NB4 (cell line): ENCODE results near the gene SNX22.

Experiments used
- MAX ChIP-seq: IDR thresholded peaks from 2 replicates; pipeline ENCODE4 v1.6.1; 2011; ENCODE audit warnings: low read depth, low read length
- MYC ChIP-seq: IDR thresholded peaks from 2 replicates; pipeline ENCODE4 v1.6.1; 2011; ENCODE audit warnings: low read depth, low read length
- POLR2A ChIP-seq: IDR thresholded peaks from 2 replicates; pipeline ENCODE4 v1.6.1; 2011; ENCODE audit warnings: mild to moderate bottlenecking; ENCODE audit not compliant: insufficient read length; ENCODE audit errors: extremely low read depth
- TF ChIP-seq, protein P1 (sequence below): IDR thresholded peaks from one replicate; pipeline ENCODE4 v1.5.1; 2012; ENCODE audit warnings: low read depth, low read length

DNA sequence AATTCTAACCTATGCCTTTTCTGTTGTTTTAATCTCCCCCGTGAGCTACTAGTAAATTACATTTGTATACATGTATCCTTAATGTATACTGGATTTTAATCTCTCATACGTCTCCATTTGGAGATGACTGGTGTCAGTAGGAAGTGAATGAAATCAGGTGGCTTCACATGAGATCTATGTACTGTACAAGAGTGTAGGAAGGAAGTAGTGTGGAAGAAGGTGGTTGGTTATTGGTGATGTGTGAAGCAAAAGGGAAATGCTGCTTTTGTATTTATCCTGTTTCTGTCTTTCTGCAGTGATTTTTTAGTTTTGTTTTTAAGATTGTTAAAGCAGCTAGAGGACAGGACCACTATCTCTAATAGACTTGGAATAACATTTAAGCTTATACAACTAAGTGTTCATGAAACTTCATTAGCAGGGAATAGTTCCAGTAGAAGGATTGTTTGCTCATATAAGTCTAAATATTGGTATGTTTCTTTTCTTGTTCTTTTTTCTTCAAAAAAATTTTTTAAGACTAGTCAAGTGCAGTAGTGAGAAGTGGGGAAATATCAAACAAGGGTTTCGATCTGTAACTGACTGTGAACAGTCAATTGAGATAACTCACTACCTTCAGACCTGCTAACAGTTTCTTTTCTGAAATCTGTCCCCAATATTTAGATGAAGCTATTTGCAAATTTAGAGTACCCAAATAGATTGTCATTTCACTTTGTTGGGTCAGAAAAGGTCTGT, 40.4 kb upstream of the SNX22 start:
- TF ChIP-seq POLR2A: no peak
- TF ChIP-seq, protein P1, sequence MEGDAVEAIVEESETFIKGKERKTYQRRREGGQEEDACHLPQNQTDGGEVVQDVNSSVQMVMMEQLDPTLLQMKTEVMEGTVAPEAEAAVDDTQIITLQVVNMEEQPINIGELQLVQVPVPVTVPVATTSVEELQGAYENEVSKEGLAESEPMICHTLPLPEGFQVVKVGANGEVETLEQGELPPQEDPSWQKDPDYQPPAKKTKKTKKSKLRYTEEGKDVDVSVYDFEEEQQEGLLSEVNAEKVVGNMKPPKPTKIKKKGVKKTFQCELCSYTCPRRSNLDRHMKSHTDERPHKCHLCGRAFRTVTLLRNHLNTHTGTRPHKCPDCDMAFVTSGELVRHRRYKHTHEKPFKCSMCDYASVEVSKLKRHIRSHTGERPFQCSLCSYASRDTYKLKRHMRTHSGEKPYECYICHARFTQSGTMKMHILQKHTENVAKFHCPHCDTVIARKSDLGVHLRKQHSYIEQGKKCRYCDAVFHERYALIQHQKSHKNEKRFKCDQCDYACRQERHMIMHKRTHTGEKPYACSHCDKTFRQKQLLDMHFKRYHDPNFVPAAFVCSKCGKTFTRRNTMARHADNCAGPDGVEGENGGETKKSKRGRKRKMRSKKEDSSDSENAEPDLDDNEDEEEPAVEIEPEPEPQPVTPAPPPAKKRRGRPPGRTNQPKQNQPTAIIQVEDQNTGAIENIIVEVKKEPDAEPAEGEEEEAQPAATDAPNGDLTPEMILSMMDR: no peak
- TF ChIP-seq MYC: no peak
- TF ChIP-seq MAX: no peak
